ENCODE measurements around the gene PTPRR.

Gene PTPRR

DNA sequence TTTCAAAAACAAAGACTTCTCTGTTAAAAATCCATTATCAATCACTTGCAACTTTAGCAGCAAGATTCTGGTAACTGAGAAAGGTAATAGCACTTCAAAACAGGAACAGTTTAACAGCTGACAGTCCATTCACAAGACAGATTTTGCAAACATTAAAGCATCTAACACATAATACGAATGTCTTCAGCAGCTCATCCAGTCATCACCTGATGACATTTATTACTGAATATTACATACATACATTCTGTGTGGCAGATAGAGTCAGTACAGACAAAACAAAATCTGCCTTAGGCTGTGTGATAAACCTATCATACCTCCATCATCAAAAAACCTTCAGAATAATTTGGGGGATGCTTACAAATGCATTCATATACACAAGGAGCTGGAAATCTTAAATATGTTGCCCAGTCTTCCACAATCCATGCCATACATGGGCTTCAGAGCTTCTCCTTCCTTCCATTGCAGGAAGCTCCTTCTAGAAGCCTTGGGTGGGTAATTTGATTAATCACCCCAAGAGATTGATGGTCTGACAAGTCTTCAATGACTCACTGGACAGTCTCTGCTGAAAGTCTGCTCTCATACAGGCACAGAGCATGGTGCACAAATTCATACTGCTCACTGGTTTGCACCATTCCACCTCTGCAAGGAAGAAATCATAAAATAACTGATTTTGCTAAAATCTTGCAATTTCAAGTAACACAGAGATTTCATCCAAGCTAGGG, 281.7 kb downstream of the PTPRR start:
- no peak for DNase-seq

DNA sequence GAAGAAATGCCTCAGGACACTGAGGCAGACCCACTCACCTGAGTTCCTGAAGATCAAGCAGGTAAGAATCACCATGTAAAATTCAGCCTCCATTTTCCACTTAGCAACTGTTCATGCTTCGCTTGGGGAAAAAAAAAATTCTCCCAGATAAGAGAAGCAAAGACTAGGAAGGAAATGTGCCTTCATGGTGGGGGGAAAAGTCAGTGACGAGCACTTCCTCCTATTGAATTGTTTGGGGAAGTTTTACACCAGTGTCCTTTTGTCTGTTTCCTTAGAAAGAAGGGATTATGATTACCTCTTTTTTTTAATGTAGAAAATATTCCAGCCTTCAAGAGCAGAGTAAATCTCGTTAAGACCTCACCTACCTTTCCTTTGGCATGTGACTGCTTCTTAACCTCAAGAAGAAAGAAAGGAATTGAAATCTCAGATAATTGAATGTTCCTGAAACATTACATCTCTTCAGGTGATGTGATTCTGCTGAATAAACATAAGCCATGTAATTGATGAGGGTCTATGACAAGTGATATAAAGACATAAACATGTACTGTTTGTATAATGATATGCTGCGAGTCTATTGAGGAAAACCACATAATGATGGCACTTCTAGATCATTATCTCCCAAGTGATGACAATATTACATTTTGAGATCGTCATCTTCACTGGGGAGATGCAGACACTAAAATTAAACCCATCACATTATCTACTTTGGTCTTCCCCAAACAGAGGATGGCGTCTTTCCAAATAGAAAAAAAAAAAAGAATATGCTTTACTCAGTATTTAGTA, 283.0 kb downstream of the PTPRR start, which contains the start of gene PTPRB:
Gene PTPRB, minus strand, starts transcription at position 127 of the 783 bp plus-strand sequence. Its CDS starts 34 bp downstream, at position 93.
- no peak for DNase-seq

DNA sequence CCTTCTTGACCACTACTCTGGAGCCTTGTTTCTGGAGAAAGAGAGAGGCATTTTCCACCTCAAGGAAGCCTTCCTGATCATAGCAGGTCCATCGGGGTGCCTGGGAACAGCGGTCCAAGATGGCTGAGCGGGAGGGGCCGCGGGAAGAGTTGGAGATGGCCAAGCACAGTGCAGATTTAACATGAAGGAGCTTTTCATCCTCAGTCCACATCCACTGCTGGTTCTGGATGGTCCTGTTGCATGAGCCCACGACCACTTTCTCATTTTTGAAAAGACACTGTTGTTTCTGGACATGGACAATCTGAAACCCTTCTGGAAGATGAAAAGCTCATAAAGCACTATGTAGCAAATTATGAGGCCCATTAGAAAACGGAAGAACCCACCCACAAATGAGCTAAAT, 284.8 kb downstream of the PTPRR start:
- no peak for DNase-seq

DNA sequence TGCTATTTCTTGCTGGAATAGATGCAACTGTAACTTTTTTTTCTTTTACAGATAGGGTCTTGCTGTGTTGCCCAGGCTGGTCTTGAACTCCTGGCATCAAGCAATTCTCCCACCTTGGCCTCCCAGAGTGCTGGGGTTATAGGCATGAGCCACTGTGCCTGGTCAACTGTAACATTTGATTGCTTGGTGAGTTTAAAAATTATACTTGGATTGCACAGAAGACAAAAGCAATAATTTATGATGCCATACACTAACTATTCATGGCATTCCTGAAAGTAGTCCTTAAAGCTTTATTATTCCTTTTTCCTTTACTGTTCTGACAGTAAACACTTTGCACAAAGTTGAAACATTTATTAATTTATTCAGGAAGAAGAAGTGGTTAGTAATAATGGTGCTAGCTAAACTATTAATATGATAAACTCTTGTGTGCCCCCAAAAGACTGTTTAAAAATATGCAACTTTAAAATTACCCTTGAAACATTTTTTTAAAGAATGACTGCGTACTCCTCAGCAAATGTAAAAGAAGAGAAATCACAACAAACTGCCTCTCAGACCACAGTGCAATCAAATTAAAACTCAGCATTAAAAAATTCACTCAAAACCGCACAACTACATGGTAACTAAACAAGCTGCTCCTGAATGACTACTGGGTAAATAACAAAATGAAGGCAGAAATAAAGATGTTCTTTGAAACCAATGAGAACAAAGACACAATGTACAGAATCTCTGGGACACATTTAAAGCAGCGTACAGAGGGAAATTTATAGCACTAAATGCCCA, 291.6 kb downstream of the PTPRR start:
- no peak for DNase-seq

- no peak for DNase-seq
Measured at GRCh38 chr12:70627677-70628076, 292.9 kb downstream of the PTPRR start.

DNA sequence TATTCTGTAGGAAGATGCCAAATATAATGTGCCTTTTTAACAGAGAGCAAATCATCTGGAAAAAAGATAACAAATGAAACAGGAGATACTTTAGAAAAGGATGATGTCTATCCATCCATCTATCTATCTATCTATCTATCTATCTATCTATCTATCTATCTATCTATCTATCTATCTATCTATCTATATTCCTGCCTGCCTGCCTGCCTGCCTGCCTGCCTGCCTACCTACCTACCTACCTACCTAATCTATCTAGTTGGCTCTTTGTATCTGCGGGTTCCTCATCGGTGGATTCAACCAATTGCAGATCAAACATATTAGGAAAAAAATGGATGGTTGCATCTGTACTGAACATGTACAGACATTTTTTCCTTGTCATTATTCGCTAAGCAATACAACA, 294.4 kb downstream of the PTPRR start:
- DNase-seq, result no peak

DNA sequence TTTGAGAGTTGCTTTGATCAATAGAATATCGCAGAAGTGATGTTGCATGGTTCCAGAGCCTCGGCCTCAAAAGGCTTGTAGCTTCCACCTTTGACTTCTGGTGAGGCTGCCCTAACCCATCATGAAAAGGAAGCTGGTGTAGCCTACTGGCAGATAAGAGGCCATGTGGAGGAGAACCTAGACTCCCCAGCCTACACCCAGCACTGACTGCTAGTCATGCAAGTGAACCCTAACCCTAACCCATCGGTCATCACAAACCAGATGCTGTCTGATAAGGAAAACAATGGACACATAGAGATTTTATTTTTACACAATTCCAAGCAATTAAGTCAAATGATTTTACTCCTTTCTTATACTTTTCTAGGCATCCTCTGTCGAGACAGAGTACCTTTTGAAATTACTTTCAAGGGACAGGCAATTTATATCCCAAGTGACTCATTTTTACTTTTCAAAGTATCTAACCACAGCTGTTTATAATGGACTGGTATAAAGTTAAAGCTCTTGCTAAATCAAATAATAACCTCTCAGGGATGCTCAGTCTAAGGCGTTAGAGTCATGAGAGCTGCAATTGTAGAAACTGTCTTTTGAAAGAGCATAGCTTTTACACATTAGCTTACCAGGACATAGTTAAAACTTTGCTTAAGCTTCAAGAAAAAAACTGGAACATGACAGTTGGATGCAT, 300.9 kb downstream of the PTPRR start:
- no peak for DNase-seq

- no peak for DNase-seq
Measured at GRCh38 chr12:70618371-70618770, 302.2 kb downstream of the PTPRR start.

DNA sequence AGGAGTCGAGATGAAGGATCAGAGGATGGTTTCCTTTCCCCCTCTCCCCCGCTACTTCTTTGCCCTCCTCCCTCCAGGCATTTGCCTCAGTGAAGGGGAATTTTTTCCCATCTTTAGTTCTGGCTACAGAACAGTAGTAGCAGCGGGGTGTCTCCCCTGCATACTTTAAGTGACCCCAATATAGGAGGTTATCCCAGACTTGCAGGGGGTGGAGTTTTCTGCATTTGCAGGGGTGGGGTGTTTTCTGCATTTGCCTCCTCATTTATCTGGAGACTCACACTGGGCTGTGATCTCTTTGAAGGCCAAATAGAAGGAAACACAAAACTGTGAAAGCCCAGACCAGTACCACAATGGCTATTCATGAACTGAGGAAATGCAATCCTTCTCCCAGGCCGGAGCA, 303.1 kb downstream of the PTPRR start:
- DNase-seq, result no peak

GRCh38 chr12:70615174-70615866, 305.2 kb downstream of the PTPRR start:
- no peak for DNase-seq

- no peak for DNase-seq
Measured at GRCh38 chr12:70609739-70610491, 310.6 kb downstream of the PTPRR start.

DNA sequence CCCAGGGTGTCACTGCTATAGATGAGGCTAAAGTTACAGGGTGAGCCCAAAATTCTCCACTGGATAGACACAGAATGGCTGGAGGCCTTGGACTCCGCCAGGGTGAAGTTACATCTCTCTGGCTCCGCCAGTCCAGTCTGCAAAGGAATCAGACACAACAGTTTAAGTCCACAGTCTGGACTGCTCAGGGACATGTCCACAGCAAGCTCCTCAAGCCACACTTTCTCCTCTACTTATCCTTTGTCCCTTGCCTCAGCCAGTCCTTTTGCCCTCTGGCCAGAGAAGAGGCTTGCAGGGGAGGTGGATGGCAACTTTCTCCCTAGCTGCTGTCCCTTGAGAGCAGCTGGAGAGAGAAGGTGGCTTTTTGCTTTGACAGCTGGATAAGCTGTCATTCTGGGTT, 311.3 kb downstream of the PTPRR start:
- DNase-seq, result no peak

GRCh38 chr12:70608184-70608583, 312.4 kb downstream of the PTPRR start:
- DNase-seq, result no peak

DNA sequence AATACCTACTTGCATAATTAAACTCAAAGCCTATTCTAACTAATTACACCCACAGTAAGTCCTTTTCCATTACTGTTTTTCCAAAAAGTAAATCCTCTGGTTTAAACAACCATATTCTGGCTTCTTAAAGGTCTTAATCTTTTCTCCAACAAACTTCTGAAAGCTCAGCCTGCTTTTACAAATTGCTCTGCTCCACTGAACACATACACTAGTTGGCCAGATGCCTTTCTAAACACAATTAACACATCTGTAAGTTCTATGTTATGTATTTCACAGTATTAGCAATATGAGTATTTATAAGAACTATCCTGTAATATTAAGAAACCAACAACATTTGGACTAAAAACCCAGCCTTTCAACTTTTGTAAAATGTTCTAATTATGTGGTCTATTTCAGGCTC, 313.4 kb downstream of the PTPRR start:
- no peak for DNase-seq

DNA sequence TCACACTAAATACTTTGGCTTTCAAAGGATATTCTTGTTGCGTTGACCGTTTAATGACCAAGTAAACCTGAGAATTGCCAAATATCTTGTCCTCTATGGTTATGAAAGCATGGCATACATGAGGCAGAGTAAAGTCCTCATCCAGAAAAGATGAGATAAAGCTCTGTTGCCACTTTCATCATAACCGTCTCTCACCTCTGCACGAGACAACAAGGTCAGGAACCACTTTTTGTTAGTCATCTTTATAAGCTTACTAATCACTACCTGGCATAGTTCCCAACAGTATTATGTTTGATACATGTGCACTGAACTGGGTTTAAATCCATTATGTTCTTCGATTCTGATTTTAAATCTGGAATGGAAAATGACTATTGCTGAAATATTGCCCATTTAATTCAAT, 314.6 kb downstream of the PTPRR start:
- no peak for DNase-seq

DNA sequence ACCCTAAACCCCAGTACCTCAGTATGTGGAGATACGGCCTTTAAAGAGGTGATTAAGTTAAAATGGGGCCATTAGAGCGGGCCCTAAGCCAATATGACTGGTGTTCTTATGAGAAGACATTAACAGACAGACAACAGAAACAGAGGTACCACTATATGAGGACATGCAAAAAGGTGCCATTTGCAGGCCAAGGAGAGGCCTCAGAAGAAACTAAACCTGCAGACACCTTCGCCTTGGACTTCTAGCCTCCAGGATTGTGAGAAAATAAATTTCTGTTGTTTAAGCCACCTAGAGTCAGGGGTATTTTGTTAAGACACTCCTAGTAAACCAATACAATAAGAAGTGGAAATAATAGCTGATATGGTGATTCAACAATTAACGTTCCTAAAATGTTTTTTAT, 315.9 kb downstream of the PTPRR start:
- DNase-seq, result no peak

GRCh38 chr12:70603044-70603443, 317.5 kb downstream of the PTPRR start:
- no peak for DNase-seq

DNA sequence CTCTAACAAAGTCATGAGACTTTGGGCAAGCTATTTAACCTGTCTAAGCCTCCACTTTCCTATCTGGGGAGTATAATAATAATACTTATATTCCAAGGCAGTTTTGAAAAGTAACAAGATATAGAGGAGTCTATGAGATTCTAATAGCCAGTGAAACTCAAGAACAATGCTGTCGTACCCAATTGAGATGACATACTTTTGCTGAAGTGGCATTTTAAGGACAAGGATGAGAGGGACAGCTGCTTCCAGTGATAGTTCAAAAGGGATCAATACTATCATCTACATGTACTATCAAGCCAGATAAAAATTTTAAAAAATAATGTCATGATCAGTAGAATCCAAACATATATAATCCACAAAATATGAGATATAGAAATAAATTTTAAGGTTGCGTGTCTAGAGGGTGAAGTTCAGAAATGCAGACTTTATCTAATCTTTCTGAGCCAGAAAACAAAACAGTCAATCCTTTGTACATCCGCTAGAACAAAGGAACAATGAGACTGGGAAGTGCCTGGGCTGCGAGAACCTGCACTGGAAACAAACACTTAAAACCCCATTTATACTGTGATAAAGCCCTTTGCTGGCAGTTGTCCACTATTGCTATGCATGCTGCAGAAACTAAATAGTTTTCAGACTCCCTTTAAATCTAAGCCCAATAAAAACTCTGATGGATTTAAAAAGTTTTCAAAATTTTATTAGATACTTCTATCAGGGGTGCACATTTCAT, 321.9 kb downstream of the PTPRR start:
- DNase-seq, result no peak

DNA sequence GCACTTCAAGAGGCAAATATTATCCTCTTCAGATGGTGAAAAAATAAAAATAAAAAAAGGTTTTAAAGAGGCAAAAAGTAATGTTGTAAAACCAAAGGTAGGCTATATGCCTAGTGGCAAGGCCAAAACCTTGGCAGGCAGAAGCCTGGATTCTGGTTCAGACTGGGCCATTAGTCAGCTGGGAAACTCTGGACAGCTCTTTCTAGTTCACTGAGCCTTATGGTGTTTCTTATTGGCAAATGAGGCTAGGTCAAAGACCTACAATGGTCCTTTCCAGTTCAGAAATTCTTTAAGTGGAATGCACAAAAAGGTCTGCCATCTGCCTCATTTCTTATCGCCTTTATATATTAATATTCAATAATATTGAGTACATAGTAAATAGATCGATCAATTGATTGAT, 327.9 kb downstream of the PTPRR start:
- DNase-seq, result no peak

- no peak for DNase-seq
Measured at GRCh38 chr12:70590549-70591226, 329.9 kb downstream of the PTPRR start.

Measured in effector CD4-positive, alpha-beta T cell (primary cell).